Stomach smooth muscle (tissue), 2 donors: ENCODE data around the gene GNB1.

ENCODE experiments used
- H3K27ac ChIP-seq: one replicate; pipeline ENCODE4 v1.7.0; 2013; ENCODE audit warnings: mild to moderate bottlenecking, low read length, inconsistent platforms
- H3K27me3 ChIP-seq, 2 donors: one replicate each; pipeline ENCODE4 v1.7.0; 2013; ENCODE audit warnings: low read length in 2 of 2; ENCODE audit not compliant: insufficient read depth in 2 of 2, control insufficient read depth in 1 of 2
- H3K36me3 ChIP-seq, 2 donors: one replicate each; pipeline ENCODE4 v1.7.0; 2013; ENCODE audit warnings: low read length in 2 of 2; ENCODE audit not compliant: control insufficient read depth in 2 of 2, insufficient read depth in 2 of 2
- H3K4me1 ChIP-seq: one replicate; pipeline ENCODE4 v1.7.0; 2013; ENCODE audit warnings: low read length; ENCODE audit not compliant: control insufficient read depth, insufficient read depth
- H3K4me3 ChIP-seq, 2 donors: one replicate each; pipeline ENCODE4 v1.7.0; 2013; ENCODE audit warnings: low read length in 2 of 2
- H3K9ac ChIP-seq, 2 donors: one replicate each; pipeline ENCODE4 v1.7.0; 2013; ENCODE audit warnings: low read length in 2 of 2, mild to moderate bottlenecking in 1 of 2
- H3K9me3 ChIP-seq, 2 donors: one replicate each; pipeline ENCODE4 v1.7.0; 2013; ENCODE audit warnings: low read length in 2 of 2; ENCODE audit not compliant: control insufficient read depth in 2 of 2
- donor health status: healthy.
- donor health status: Pancreatic carcinoma.

The GNB1 gene

GRCh38 chr1:1808206-1808605, 82.7 kb downstream of the GNB1 start:
- no peaks in the 10 kb centered on the region for H3K9me3 ChIP-seq
- H3K9ac ChIP-seq: no peak overlapping the region
- no peaks in the 10 kb centered on the region for H3K27me3 ChIP-seq
- no peak overlapping the region for H3K4me3 ChIP-seq
- H3K36me3 ChIP-seq: peaks cover 25 to 29% of the 10 kb centered on the region in 2 donors
- H3K4me1 ChIP-seq: no peaks in the 10 kb centered on the region
- H3K27ac ChIP-seq: no peak overlapping the region

- H3K9me3 ChIP-seq: no peaks in the 10 kb centered on the region
- H3K27me3 ChIP-seq: no peaks in the 10 kb centered on the region
- no peak overlapping the region for H3K9ac ChIP-seq
- H3K36me3 ChIP-seq: peaks cover 23 to 24% of the 10 kb centered on the region in 2 donors
- no peaks in the 10 kb centered on the region for H3K4me1 ChIP-seq
- H3K4me3 ChIP-seq: no peak overlapping the region
- H3K27ac ChIP-seq: no peak overlapping the region
Observed at GRCh38 chr1:1806890-1807289, 84.0 kb downstream of the GNB1 start.

GRCh38 chr1:1804301-1804700, 86.6 kb downstream of the GNB1 start:
- Histone ChIP-seq H3K27me3 (no peaks in the 10 kb centered on the region), H3K36me3 (peaks cover 20 to 21% of the 10 kb centered on the region in 2 donors), H3K4me3 (no peak overlapping the region), H3K27ac (no peak overlapping the region), H3K9me3 (no peaks in the 10 kb centered on the region), H3K9ac (no peak overlapping the region), H3K4me1 (no peaks in the 10 kb centered on the region)

- no peaks in the 10 kb centered on the region for H3K9me3 ChIP-seq
- no peak overlapping the region for H3K4me3 ChIP-seq
- H3K9ac ChIP-seq: no peak overlapping the region
- H3K4me1 ChIP-seq: no peaks in the 10 kb centered on the region
- H3K27me3 ChIP-seq: no peaks in the 10 kb centered on the region
- no peak overlapping the region for H3K27ac ChIP-seq
- peaks cover 24 to 26% of the 10 kb centered on the region in 2 donors for H3K36me3 ChIP-seq
Observed at GRCh38 chr1:1802871-1803270, 88.0 kb downstream of the GNB1 start.

- Histone ChIP-seq H3K36me3 (peaks cover 26 to 31% of the 10 kb centered on the region in 2 donors), H3K9ac (no peak overlapping the region)
Observed at GRCh38 chr1:1799716-1800115, 91.2 kb downstream of the GNB1 start.

GRCh38 chr1:1797731-1798341, 93.1 kb downstream of the GNB1 start:
- no peak overlapping the region for H3K27ac ChIP-seq
- H3K9me3 ChIP-seq: no peaks in the 10 kb centered on the region
- H3K4me3 ChIP-seq: no peak overlapping the region
- H3K9ac ChIP-seq: no peak overlapping the region
- H3K27me3 ChIP-seq: no peaks in the 10 kb centered on the region
- no peaks in the 10 kb centered on the region for H3K4me1 ChIP-seq
- H3K36me3 ChIP-seq: peaks cover 33 to 37% of the 10 kb centered on the region in 2 donors

More at GRCh38 chr1:1799716-1800115, 91.2 kb downstream of the GNB1 start:
- Histone ChIP-seq H3K4me1 (no peaks in the 10 kb centered on the region), H3K27ac (no peak overlapping the region), H3K27me3 (no peaks in the 10 kb centered on the region), H3K4me3 (no peak overlapping the region), H3K9me3 (no peaks in the 10 kb centered on the region)

GRCh38 chr1:1796466-1796865, 94.4 kb downstream of the GNB1 start:
- no peak overlapping the region for H3K9ac ChIP-seq
- H3K36me3 ChIP-seq: peaks cover 36 to 41% of the 10 kb centered on the region in 2 donors
- H3K9me3 ChIP-seq: no peaks in the 10 kb centered on the region
- H3K27ac ChIP-seq: no peak overlapping the region
- no peaks in the 10 kb centered on the region for H3K27me3 ChIP-seq
- H3K4me1 ChIP-seq: no peaks in the 10 kb centered on the region
- no peak overlapping the region for H3K4me3 ChIP-seq

- Histone ChIP-seq H3K4me3 (no peak overlapping the region), H3K9ac (no peak overlapping the region), H3K27ac (no peak overlapping the region), H3K9me3 (no peaks in the 10 kb centered on the region), H3K4me1 (no peaks in the 10 kb centered on the region), H3K27me3 (no peaks in the 10 kb centered on the region), H3K36me3 (peaks cover 48 to 52% of the 10 kb centered on the region in 2 donors)
Observed at GRCh38 chr1:1794999-1795398, 95.9 kb downstream of the GNB1 start.

GRCh38 chr1:1793481-1794244, 97.2 kb downstream of the GNB1 start:
- Histone ChIP-seq H3K4me1 (no peaks in the 10 kb centered on the region), H3K27me3 (no peaks in the 10 kb centered on the region), H3K9ac (no peak overlapping the region), H3K27ac (no peak overlapping the region), H3K4me3 (no peak overlapping the region), H3K36me3 (peaks cover 58 to 61% of the 10 kb centered on the region in 2 donors), H3K9me3 (no peaks in the 10 kb centered on the region)

GRCh38 chr1:1788646-1789431, 102.0 kb downstream of the GNB1 start:
- H3K9ac ChIP-seq: no peak overlapping the region
- no peak overlapping the region for H3K27ac ChIP-seq
- no peaks in the 10 kb centered on the region for H3K9me3 ChIP-seq
- no peaks in the 10 kb centered on the region for H3K27me3 ChIP-seq
- H3K36me3 ChIP-seq: peaks cover 66 to 74% of the 10 kb centered on the region in 2 donors
- H3K4me3 ChIP-seq: no peak overlapping the region
- H3K4me1 ChIP-seq: no peaks in the 10 kb centered on the region
